ENCODE results near the gene NEO1.

NEO1 gene

GRCh38 chr15:73028831-73029451 is 23.3 kb upstream of the NEO1 start:
- no peak for DNase-seq (ENCODE audit: low read depth)

DNA sequence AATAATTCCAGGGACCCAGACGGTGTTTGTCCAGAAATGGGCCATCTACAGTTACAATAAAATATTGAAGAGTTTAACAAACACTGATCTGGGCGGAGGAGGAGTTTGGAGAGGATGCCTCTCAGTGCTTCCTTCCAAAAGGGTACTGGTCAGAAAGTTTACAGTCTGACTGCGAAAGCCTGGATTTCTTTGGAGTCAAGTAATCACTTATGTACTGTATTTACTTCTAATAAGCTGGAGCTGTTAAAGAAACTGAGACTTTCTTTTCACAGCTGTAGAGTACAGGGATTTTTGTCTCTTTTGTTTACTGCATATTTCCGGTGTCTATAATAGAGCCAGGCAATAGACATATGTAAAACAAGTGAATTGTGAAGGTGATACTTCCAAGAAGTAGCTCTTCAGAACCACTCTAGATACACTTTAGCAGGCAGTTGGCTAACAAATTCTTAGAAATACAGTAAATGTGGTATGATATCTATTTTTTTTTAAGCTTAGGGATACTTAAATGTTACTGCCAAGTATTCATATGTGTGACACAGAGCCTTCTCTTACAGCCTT is 22.1 kb upstream of the NEO1 start:
- no peak for DNase-seq (ENCODE audit: low read depth)

DNA sequence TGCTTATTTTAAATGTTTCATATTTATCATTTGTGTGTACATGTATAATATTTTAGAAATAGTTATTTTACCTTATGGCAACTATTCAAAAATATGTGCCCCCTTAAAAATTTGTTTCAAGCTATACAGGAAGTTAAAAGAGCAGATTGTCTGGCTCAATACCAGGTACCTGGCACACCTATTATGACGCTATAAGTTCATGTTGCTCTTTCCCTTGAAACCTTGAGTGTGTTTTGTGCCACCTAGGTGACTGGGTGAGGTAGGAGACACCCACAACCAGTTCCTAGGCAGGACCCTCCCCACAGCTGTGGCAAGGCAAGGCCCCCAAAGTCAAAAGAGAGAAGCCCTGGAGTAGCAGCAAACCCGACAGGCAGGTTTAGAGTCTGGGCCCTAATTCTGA is 20.6 kb upstream of the NEO1 start:
- no peak for DNase-seq (ENCODE audit: low read depth)

- no peak for DNase-seq (ENCODE audit: low read depth)
These were observed 18.7 kb upstream of the NEO1 start for GRCh38 chr15:73033611-73034010.

DNA sequence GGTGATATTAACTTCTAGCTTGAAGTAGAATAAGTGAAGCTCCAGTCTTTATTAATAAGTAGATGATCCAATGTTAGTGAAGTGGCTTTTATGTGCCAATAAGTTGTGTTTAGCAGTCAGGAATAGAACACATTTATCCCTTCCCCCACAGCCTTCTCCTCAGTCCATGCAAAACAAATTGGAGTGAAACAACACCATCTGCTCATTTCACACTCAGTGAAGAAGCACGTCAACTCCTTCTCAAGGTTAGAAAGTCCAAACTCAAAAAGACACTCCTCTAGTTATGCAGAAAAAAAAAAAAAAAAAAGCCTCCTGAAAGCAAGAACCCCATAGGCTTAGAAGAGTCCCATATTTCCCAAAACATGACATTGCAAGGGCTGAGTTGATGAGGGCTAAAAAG is 18.0 kb upstream of the NEO1 start:
- no peak for DNase-seq (ENCODE audit: low read depth)

DNA sequence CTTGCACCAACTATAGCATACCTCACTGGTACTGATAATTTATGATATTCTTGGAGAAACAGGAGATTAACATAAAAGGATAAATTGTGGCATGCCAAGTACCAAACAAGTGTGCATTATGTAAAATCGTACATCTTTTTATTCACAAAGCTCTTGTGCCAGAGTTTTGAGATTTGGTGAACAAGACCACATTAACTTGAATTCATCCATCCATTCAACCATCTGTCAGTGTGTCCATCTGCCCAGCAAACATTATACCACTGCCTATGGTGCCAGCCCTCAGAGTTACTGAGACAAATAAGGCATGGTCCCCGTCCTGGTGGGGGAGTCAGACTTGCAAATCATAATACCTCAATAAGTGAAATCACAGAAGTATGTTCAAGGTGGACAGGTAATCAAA is 17.0 kb upstream of the NEO1 start:
- DNase-seq (ENCODE audit: low read depth): no peak

DNA sequence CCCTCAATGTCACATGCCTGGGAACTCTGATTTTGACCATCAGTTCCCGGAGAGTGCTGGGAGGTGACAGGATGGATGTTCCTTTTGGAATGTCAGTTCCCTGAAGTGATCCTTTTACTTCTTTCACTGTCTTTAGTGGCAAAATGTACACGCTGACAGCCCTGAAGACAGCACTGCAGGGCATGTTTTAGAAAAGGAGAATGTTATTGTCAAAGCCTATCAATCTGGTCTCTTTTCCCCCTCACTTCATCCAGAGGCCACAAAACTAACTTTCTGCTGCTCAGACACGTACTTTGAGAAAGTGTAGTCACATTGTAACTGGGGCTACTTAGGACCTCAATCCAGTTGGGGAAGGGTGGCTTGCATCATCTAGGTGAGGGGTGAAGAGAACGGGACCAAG is 14.0 kb upstream of the NEO1 start:
- DNase-seq (ENCODE audit: low read depth): no peak

DNA sequence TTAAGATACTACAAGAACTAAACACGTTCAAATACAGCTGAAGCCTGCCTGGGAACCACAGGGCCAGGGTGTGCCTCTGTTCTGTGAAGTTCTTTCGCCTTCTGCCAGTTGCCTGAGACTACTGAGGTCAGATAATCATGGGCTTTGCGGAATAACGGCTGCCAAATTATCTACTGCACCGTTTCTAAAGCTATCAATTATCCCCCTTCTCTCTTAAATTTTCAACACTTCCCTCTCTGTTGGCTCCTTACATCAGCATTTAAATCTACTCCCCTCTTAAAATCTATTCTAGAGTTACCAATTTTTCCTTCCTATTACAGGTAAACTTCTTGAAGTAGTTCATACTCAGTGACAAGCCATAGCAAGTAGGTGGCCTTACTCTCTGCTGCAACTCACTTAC is 6.2 kb upstream of the NEO1 start:
- no peak for DNase-seq (ENCODE audit: low read depth)

DNA sequence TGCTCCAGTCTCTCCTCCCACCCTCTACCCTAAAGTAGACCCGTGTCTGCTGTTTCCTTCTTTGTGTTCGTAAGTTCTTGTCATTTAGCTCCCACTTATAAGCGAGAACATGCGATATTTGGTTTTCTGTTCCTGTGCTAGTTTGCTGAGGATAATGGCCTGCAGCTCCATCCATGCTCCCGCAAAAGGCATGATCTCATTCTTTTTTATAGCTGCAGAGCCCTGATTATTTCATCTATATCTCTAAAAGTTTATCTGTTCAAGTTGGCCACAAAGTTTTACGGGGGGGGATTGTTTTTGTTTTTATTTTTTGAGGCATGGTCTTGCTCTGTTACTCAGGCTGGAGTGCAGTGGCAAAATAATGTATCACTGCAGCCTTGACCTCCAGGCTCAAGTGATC is 4.4 kb upstream of the NEO1 start:
- no peak for DNase-seq (ENCODE audit: low read depth)

DNA sequence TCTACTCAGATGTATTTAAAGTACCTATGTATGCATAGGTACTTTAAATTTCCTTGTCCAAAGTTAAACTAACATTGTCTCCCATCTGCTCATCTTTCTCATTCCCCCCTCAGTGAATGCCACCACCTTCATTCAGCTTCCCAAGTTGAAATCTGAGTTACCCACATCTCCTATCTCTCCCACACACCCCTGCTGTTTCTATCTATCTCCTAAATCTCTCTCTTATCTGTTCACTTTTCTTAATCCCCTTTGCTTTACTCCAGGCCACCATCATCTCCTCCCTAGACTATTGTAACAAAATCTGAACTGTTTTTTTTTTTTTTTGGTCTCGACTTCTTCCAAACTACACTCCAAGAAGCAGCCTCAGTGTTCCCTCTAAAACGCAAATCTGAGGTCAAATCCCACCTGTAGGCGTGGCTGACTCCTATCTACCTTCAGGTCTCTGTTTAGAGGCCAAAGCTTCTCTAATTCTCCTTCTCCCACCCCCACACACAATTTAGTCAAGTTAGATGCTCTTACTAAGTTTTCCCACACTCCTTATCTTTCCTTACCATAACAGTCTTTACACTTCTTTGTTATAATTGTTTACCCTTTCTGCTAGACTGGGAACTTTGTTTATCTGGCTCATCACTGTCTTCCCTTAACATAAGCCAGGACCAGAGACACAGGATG is 3.5 kb upstream of the NEO1 start:
- no peak for DNase-seq (ENCODE audit: low read depth)

DNA sequence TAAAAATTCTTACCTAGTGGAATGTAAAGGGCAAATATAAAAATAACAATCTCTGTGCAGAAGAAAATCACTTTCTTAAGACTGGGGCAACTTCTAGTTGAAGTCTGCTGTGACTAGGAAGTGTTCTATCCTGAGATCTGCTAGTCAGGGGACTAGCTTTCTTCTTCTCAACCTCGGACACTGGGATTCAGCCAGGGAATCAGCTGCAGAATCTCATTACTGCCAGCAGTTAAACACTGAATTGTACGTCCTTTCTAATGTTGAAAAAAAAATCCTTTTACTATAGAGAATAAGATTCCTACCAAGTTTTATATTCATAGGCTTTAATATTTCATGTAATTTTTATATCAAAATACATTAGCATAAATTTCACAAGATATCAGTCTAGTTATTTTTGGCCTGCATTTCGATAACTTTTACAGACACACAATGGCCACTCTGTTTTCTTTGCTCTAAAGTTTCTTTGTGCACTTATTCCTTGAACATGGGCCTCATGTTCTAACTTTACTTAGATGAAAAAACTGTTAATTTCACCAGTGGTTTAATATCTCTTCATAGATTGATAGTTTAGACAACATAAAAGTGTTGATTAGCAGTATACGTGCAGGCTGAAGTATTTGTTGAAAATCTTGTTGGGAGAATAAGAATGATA is 2.6 kb upstream of the NEO1 start:
- no peak for DNase-seq (ENCODE audit: low read depth)

GRCh38 chr15:73050561-73051295 is 1.5 kb upstream of the NEO1 start:
- no peak for DNase-seq (ENCODE audit: low read depth)

DNA sequence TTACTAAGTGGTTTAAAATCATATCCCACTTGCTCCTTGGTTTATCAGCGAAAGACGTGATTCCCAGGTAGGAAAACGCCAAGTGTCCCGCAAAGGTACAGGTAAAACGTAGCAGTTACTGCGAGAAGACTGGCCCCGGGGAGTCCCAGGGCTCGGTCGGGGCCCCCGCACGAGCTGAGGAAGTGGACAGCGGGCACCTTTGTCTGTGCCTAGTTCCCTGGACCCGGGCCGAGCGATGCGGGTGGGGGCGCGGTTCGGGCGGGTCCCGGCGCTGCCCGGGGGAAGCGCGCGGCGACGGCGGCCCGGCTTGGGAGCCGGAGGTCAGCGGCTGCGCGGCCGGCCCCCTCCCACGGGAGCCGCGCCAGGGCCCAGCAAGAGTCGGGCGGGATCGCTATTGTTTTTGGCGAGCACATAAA is 864 bp upstream of the NEO1 start:
- DNase-seq (ENCODE audit: low read depth): no peak

- no peak for DNase-seq (ENCODE audit: low read depth)
These were observed 562 bp downstream of the NEO1 start for GRCh38 chr15:73052653-73053397.

- no peak for DNase-seq (ENCODE audit: low read depth)
These were observed 1.1 kb downstream of the NEO1 start for GRCh38 chr15:73053398-73053723.

- DNase-seq (ENCODE audit: low read depth): no peak
These were observed 2.2 kb downstream of the NEO1 start for GRCh38 chr15:73054417-73054953.

- DNase-seq (ENCODE audit: low read depth): no peak
These were observed 4.2 kb downstream of the NEO1 start for GRCh38 chr15:73056460-73056859.

- DNase-seq (ENCODE audit: low read depth): no peak
These were observed 6.2 kb downstream of the NEO1 start for GRCh38 chr15:73058437-73058836.

DNA sequence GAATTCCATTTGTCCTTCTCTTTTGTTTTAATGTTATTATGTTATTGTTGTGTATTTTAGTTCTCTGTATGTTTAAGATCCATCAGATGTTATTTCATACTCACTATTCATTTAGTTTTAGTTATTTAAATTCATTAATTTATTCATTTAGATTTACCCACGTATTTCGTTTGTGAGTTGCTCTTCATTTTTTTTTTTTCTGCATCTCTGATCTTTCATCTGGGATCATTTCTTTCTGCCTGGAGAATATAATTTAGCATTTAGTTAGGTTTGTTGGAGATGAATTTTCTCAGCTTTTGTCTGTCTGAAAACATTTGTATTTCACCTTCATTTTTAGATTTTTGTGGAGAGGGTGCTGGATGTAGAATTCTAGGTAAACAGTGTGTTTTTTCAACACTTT is 12.9 kb downstream of the NEO1 start:
- DNase-seq (ENCODE audit: low read depth): no peak

DNA sequence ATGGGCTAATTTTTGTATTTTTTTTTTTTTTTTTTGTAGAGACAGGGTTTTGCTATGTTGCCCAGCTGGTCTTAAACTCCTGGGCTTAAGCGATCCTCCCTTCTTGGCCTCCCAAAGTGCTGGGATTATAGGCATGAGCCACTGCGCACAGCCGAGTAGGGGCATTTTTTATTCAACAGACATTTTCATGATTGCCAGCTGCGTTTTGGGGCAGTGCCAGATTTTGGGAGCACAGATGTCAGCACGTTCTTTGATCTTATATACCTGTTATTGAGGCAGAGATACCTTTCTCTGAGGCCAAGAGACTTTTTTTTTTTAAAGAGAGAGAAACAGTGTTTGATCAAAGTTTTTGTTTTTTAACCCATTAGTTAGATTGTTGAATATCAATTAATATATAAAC is 16.8 kb downstream of the NEO1 start:
- DNase-seq (ENCODE audit: low read depth): no peak

GRCh38 chr15:73072894-73073293 is 20.6 kb downstream of the NEO1 start:
- no peak for DNase-seq (ENCODE audit: low read depth)

DNA sequence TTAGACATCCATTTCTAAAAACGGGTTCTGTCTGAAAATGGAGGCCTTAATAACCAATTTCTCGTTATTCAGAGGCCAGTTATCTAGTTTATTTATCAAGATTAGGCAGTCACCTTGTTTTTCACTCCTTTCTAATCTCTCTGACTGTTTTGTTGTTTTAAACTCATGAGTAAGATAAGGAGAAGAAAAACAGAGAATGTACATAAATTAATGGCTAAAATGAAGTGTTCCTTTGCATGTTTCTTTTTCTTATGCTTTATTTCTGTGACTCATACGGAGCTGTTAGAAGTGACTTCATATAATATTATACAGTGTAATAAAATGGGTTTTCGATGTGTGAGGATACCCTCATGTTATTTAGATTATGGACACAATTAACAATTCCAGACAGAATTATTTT is 22.0 kb downstream of the NEO1 start:
- DNase-seq (ENCODE audit: low read depth): no peak

All from activated gamma-delta T cell treated with anti-CD3 and anti-CD28 coated beads, Interleukin-2, amount 50 U/mL, for 16 hours (primary cell).